ENCODE results near the gene GALNT16. TPM values are rescaled to one million over a fixed set of nuclear protein-coding genes. Genes with fewer than 3 reads are reported as not detected.

Gene GALNT16
- total RNA-seq, 1 donor from 2014 or later, result not detected

GRCh38 chr14:69246331-69246730 lies 13.6 kb upstream of the GALNT16 start:
- Histone ChIP-seq H3K36me3 (ENCODE audit: control insufficient read depth, insufficient read depth, low read length) (no peaks in the 10 kb centered on the region), H3K4me3 (ENCODE audit: low read depth, low read length) (no peak overlapping the region), H3K27me3 (ENCODE audit: control insufficient read depth, insufficient read depth, low read length) (no peaks in the 10 kb centered on the region)
- DNase-seq (ENCODE audit: low read depth), result no peak
- TF ChIP-seq CTCF (IDR thresholded peaks at IDR 0.05; ENCODE audit: insufficient read depth, low read length, severe bottlenecking), result no peak
- no peak for FAIRE-seq

- TF ChIP-seq CTCF (IDR thresholded peaks at IDR 0.05; ENCODE audit: insufficient read depth, low read length, severe bottlenecking), result no peak
- Histone ChIP-seq H3K4me3 (ENCODE audit: low read depth, low read length) (no peak overlapping the region), H3K27me3 (ENCODE audit: control insufficient read depth, insufficient read depth, low read length) (no peaks in the 10 kb centered on the region), H3K36me3 (ENCODE audit: control insufficient read depth, insufficient read depth, low read length) (no peaks in the 10 kb centered on the region)
- no peak for DNase-seq (ENCODE audit: low read depth)
- no peak for FAIRE-seq
Measured at GRCh38 chr14:69247676-69248440, 12.1 kb upstream of the GALNT16 start.

GRCh38 chr14:69249603-69250002 lies 10.4 kb upstream of the GALNT16 start:
- no peak for TF ChIP-seq CTCF (IDR thresholded peaks at IDR 0.05; ENCODE audit: insufficient read depth, low read length, severe bottlenecking)
- no peak overlapping the region for H3K4me3 ChIP-seq (ENCODE audit: low read depth, low read length)
- no peak for FAIRE-seq
- no peaks in the 10 kb centered on the region for H3K27me3 ChIP-seq (ENCODE audit: control insufficient read depth, insufficient read depth, low read length)
- no peaks in the 10 kb centered on the region for H3K36me3 ChIP-seq (ENCODE audit: control insufficient read depth, insufficient read depth, low read length)
- DNase-seq (ENCODE audit: low read depth), result no peak

- FAIRE-seq, result no peak
- H3K27me3 ChIP-seq (ENCODE audit: control insufficient read depth, insufficient read depth, low read length), result peaks cover 5% of the 10 kb centered on the region
- no peak overlapping the region for H3K4me3 ChIP-seq (ENCODE audit: low read depth, low read length)
- no peaks in the 10 kb centered on the region for H3K36me3 ChIP-seq (ENCODE audit: control insufficient read depth, insufficient read depth, low read length)
- TF ChIP-seq CTCF (IDR thresholded peaks at IDR 0.05; ENCODE audit: insufficient read depth, low read length, severe bottlenecking), result no peak
- no peak for DNase-seq (ENCODE audit: low read depth)
Measured at GRCh38 chr14:69252851-69253250, 7.1 kb upstream of the GALNT16 start.

- FAIRE-seq, result no peak
- H3K36me3 ChIP-seq (ENCODE audit: control insufficient read depth, insufficient read depth, low read length), result no peaks in the 10 kb centered on the region
Measured at GRCh38 chr14:69259168-69259526, 811 bp upstream of the GALNT16 start.

More at GRCh38 chr14:69259168-69259526, 811 bp upstream of the GALNT16 start:
- no peak for DNase-seq (ENCODE audit: low read depth)
- peaks cover 32% of the 10 kb centered on the region for H3K27me3 ChIP-seq (ENCODE audit: control insufficient read depth, insufficient read depth, low read length)
- no peak overlapping the region for H3K4me3 ChIP-seq (ENCODE audit: low read depth, low read length)
- no peak for TF ChIP-seq CTCF (IDR thresholded peaks at IDR 0.05; ENCODE audit: insufficient read depth, low read length, severe bottlenecking)
